ENCODE results near the gene PTPRQ. TPM values are rescaled to one million over a fixed set of nuclear protein-coding genes. Genes with fewer than 3 reads are reported as not detected.

The PTPRQ gene
- polyA plus RNA-seq, 1 of the 3 experiments (the other 2 are of a cell fraction), result 0.46 TPM

- TF ChIP-seq SMC3 (IDR thresholded peaks at IDR 0.05; ENCODE audit: low read depth, low read length), result no peak
- TF ChIP-seq GABPA (IDR thresholded peaks at IDR 0.05; ENCODE audit: low read depth), result no peak
These were observed 39.4 kb upstream of the PTPRQ start (continued) for GRCh38 chr12:80404629-80405028.

- Histone ChIP-seq H3K9me3 (no peaks in the 10 kb centered on the region; the same call in 1 of the 2 replicates), H3K4me1 (ENCODE audit: control insufficient read depth in 1 of 2, insufficient read depth in 2 of 2, low read depth in 1 of 2, low read length in 1 of 2) (no peaks in the 10 kb centered on the region), H3F3A (replicated peaks; ENCODE audit: insufficient read depth) (no peaks in the 10 kb centered on the region), H3K9me2 (no peaks in the 10 kb centered on the region), H3K79me2 (ENCODE audit: insufficient read depth) (no peaks in the 10 kb centered on the region), H3K27ac (ENCODE audit: low read depth in 2 of 2, low read length in 1 of 2) (no peak overlapping the region), H2AFZ (ENCODE audit: low read depth) (no peak overlapping the region), H4K20me1 (ENCODE audit: insufficient read depth) (no peaks in the 10 kb centered on the region), H3K4me2 (no peak overlapping the region), H3K36me3 (replicated peaks in 1 of 2; ENCODE audit: control insufficient read depth in 1 of 2, insufficient read depth in 2 of 2, low read length in 1 of 2) (no peaks in the 10 kb centered on the region), H3K4me3 (ENCODE audit: low read depth in 2 of 2, low read length in 1 of 2) (no peak overlapping the region), H3K9ac (no peak overlapping the region), H3K27me3 (ENCODE audit: insufficient read depth) (peaks cover 10% of the 10 kb centered on the region; the same call in 1 of the 2 replicates)
- ChIA-PET CTCF (no interaction called here), POLR2A (no interaction called here)
- TF ChIP-seq FOXJ3 (CRISPR knock-in tag; IDR thresholded peaks at IDR 0.05) (no peak), REST (IDR thresholded peaks at IDR 0.05; ENCODE audit: low read depth, low read length) (no peak), EP300 (IDR thresholded peaks at IDR 0.05; ENCODE audit: borderline replicate concordance in 1 of 2, low read depth in 1 of 2, low read length in 1 of 2) (no peak), EZH2phosphoT487 (IDR thresholded peaks at IDR 0.05; ENCODE audit: borderline replicate concordance, low read depth) (no peak), USF2 (IDR thresholded peaks at IDR 0.05; ENCODE audit: borderline replicate concordance, low read depth, low read length) (no peak)
- no peak for DNase-seq
These were observed 37.8 kb upstream of the PTPRQ start for GRCh38 chr12:80406253-80406652.

- Histone ChIP-seq H3F3A (replicated peaks; ENCODE audit: insufficient read depth) (no peaks in the 10 kb centered on the region), H3K36me3 (replicated peaks in 1 of 2; ENCODE audit: control insufficient read depth in 1 of 2, insufficient read depth in 2 of 2, low read length in 1 of 2) (no peaks in the 10 kb centered on the region), H3K9me2 (no peaks in the 10 kb centered on the region), H3K79me2 (ENCODE audit: insufficient read depth) (no peaks in the 10 kb centered on the region), H4K20me1 (ENCODE audit: insufficient read depth) (no peaks in the 10 kb centered on the region), H3K9ac (no peak overlapping the region), H3K9me3 (no peaks in the 10 kb centered on the region), H3K27me3 (ENCODE audit: insufficient read depth) (peaks cover 9% of the 10 kb centered on the region; the same call in 1 of the 2 replicates), H3K4me3 (ENCODE audit: low read depth in 2 of 2, low read length in 1 of 2) (no peak overlapping the region), H2AFZ (ENCODE audit: low read depth) (no peak overlapping the region), H3K27ac (ENCODE audit: low read depth in 2 of 2, low read length in 1 of 2) (no peak overlapping the region), H3K4me1 (ENCODE audit: control insufficient read depth in 1 of 2, insufficient read depth in 2 of 2, low read depth in 1 of 2, low read length in 1 of 2) (no peaks in the 10 kb centered on the region), H3K4me2 (no peak overlapping the region)
- no peak for DNase-seq
- 1% methylated on average over 3 of the region's 3 CpGs for WGBS (ENCODE audit: low lambda C conversion rate)
- TF ChIP-seq POLR2AphosphoS5 (IDR thresholded peaks at IDR 0.05; ENCODE audit: low read depth, low read length), result no peak
- TF ChIP-seq RFX5 (IDR thresholded peaks at IDR 0.05; ENCODE audit: low read length), result no peak
- no peak for TF ChIP-seq MXI1 (IDR thresholded peaks at IDR 0.05; ENCODE audit: low read depth, low read length)
- no peak for TF ChIP-seq EZH2phosphoT487 (IDR thresholded peaks at IDR 0.05; ENCODE audit: borderline replicate concordance, low read depth)
- TF ChIP-seq CHD2 (IDR thresholded peaks at IDR 0.05; ENCODE audit: low read length, partially characterized antibody), result no peak
- no peak for TF ChIP-seq NFIC (IDR thresholded peaks at IDR 0.05; ENCODE audit: borderline replicate concordance)
- no peak for TF ChIP-seq REST (IDR thresholded peaks at IDR 0.05; ENCODE audit: low read depth, low read length)
- TF ChIP-seq RCOR1 (IDR thresholded peaks at IDR 0.05; ENCODE audit: low read length), result no peak
- no peak for TF ChIP-seq USF2 (IDR thresholded peaks at IDR 0.05; ENCODE audit: borderline replicate concordance, low read depth, low read length)
- TF ChIP-seq SMC3 (IDR thresholded peaks at IDR 0.05; ENCODE audit: low read depth, low read length), result no peak
- no peak for TF ChIP-seq FOSL2 (IDR thresholded peaks at IDR 0.05; ENCODE audit: borderline replicate concordance, low read depth)
- POLR2A ChIA-PET, result no interaction called here
- CTCF ChIA-PET, result interaction anchor here (0.8 kb wide), 1 partner anchor 717 kb away, joined by 4 read pairs; no protein-coding TSS in a partner anchor
These were observed 32.2 kb upstream of the PTPRQ start for GRCh38 chr12:80411787-80412186.

Data from SK-N-SH (cell line).